Muscle layer of colon (tissue), 2 donors: ENCODE data around the gene TPRX2.
"Not testable (repeated sequence)": the region's sequence is repeated elsewhere in the genome, so short reads cannot be mapped to it uniquely, and the experiment has no call there.

Experiments used
- H3K27ac ChIP-seq: one replicate; pipeline ENCODE4 v1.7.0; 2013; ENCODE audit warnings: low read depth, mild to moderate bottlenecking, low read length, moderate library complexity
- H3K27me3 ChIP-seq, 2 donors: one replicate each; pipeline ENCODE4 v1.7.0; 2013; ENCODE audit warnings: low read length in 2 of 2, mild to moderate bottlenecking in 2 of 2; ENCODE audit not compliant: insufficient read depth in 2 of 2, control insufficient read depth in 1 of 2
- H3K36me3 ChIP-seq: one replicate; pipeline ENCODE4 v1.7.0; 2013; ENCODE audit warnings: mild to moderate bottlenecking, low read length; ENCODE audit not compliant: insufficient read depth
- H3K4me1 ChIP-seq: one replicate; pipeline ENCODE4 v1.7.0; 2013; ENCODE audit warnings: mild to moderate bottlenecking, low read length; ENCODE audit not compliant: insufficient read depth
- H3K4me3 ChIP-seq, 2 donors: one replicate each; pipeline ENCODE4 v1.7.0; 2013; ENCODE audit warnings: low read length in 2 of 2, low read depth in 1 of 2, mild to moderate bottlenecking in 1 of 2, moderate library complexity in 1 of 2
- H3K9ac ChIP-seq: one replicate; pipeline ENCODE4 v1.7.0; 2013; ENCODE audit warnings: low read length
- H3K9me3 ChIP-seq: one replicate; pipeline ENCODE4 v1.7.0; 2013; ENCODE audit warnings: mild to moderate bottlenecking, low read length
- donor health status: abdominal sarcoma.
- donor health status: Adenocarcinoma of cecum.

Gene TPRX2

DNA sequence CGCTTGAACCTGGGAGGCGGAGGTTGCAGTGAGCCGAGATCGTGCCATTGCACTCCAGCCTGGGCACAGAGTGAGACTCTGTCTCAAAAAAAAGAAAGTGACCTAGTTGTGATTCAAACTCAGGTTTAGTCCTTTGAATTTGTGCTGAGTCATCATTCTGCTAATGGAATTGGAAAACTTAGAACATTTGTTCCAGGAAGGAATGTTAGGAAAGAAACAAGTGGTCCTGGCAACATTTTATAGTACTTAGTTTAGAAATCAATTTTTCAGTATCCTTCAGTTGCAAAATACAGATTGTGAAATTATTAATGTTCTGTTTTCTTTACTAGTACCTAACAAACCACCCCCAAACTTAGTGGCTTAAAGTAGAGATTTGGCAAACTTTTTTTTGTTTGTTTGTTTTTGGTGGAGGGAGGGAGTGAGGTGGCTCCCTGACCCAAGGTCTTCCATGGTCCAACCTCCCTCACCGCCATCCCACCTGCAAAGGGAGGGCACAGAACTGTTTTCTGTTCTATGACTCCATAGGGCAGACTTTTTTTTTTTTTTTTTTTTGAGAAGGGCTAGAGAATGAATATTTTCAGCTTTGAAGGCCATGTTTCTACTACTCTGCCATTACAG, 36.2 kb downstream of the TPRX2 start:
- Histone ChIP-seq H3K27ac (no peak overlapping the region), H3K9me3 (peaks cover 3% of the 10 kb centered on the region), H3K4me3 (no peak overlapping the region), H3K4me1 (no peaks in the 10 kb centered on the region), H3K9ac (no peak overlapping the region), H3K36me3 (no peaks in the 10 kb centered on the region), H3K27me3 (no peaks in the 10 kb centered on the region)

DNA sequence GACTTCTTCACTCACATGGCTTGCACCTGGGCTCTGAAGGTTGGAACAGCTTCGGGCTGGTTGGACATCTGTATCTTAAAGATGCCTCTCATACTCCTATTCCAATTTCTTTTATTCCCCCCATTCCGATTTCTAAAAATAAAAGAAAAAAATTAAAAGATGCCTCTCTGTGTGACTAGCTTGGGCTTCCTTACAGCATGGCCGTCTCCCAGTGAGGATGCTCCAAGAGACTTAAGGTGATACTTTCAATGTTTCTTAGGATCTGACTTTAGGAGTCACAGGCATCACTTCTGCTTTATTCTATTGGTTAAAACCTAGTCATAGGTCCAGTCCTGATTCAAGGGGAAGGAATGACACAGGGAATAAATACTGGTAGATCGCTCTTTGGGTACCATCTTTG, 37.0 kb downstream of the TPRX2 start:
- Histone ChIP-seq H3K27ac (no peak overlapping the region), H3K36me3 (no peaks in the 10 kb centered on the region), H3K9me3 (peaks cover 3% of the 10 kb centered on the region), H3K9ac (no peak overlapping the region), H3K4me3 (no peak overlapping the region), H3K27me3 (no peaks in the 10 kb centered on the region), H3K4me1 (no peaks in the 10 kb centered on the region)

DNA sequence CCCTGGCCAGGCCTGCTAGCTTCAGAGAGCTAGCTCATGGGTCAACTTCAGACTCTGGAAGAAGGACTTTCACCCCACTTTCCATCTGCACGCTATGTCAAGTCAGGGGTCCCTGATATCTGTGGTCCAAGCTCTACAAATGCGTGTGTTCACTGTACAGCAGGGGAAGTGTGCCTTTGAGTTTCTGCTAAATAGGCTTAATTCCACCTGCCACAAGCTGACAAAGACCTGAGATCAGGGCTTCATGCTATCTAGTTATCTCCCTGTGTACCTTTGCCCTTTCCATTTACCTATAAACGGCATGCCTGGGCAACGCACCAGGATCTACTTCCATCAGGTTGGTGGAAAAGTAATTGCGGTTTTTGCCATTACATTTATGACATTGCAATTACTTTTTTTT, 37.7 kb downstream of the TPRX2 start:
- H3K27ac ChIP-seq = no peak overlapping the region
- no peak overlapping the region for H3K9ac ChIP-seq
- H3K9me3 ChIP-seq = peaks cover 3% of the 10 kb centered on the region
- no peaks in the 10 kb centered on the region for H3K4me1 ChIP-seq
- H3K4me3 ChIP-seq = no peak overlapping the region
- H3K27me3 ChIP-seq = no peaks in the 10 kb centered on the region
- H3K36me3 ChIP-seq = no peaks in the 10 kb centered on the region

DNA sequence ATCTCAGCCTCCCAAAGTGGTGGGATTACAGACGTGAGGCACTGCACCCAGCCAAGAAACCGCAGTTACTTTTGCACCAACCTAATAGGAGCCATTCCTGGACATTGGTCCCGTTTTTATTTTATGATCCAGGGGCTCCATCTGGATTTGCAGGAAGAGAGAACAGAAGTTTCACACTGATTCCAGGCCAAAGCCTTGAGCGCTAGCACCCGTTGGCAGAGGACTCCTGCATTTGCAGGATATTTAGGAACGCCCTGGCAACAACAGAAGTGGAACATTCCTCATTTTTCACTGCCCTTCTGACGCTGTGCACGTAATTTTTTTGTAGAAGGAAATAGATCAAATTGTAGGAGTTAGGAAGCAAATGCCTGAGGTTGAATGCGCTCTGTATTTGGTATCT, 38.8 kb downstream of the TPRX2 start:
- Histone ChIP-seq H3K27ac (no peak overlapping the region), H3K4me3 (no peak overlapping the region), H3K9me3 (peaks cover 3% of the 10 kb centered on the region), H3K36me3 (no peaks in the 10 kb centered on the region), H3K27me3 (no peaks in the 10 kb centered on the region), H3K4me1 (no peaks in the 10 kb centered on the region), H3K9ac (no peak overlapping the region)

DNA sequence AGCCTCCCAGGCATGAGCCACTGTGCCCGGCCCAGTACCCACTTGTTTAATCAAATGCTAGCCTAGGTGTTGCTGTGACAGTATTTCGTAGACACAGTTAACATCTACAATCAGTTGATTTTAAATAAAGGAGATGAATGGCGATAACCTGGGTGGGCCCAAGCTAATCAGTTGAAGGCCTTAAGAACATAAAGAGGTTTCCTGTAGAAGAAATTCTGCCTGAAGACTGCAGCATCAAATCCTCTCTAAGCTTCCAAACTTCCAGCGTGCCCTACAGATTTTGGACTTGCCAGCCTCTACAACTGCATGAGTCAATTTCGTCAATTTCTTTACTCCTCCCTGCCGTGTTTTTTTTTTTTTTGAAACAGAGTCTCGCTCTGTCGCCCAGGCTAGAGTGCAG, 40.3 kb downstream of the TPRX2 start:
- Histone ChIP-seq H3K27ac (no peak overlapping the region), H3K9me3 (peaks cover 3% of the 10 kb centered on the region), H3K36me3 (no peaks in the 10 kb centered on the region), H3K9ac (no peak overlapping the region), H3K27me3 (no peaks in the 10 kb centered on the region), H3K4me3 (no peak overlapping the region), H3K4me1 (no peaks in the 10 kb centered on the region)

DNA sequence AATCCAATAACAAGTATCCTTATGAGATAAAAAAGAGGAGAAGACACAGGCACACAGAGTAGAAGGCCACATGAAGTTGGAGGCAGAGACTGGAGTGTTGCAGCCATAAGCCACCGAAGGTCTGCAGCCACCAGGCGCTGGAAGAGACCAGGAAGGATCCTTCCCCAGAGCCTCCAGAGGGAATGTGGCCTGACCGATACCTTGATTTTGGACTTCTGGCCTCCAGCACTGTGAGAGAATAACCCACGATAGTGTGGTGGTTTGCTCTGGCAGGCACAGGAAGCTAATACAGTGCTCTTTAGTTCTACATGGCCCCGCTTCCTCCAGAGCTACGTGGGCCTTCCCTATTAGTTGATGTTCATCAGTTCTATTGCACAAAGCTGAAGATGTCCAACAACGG, 42.3 kb downstream of the TPRX2 start:
- H3K36me3 ChIP-seq = no peaks in the 10 kb centered on the region
- no peak overlapping the region for H3K4me3 ChIP-seq

DNA sequence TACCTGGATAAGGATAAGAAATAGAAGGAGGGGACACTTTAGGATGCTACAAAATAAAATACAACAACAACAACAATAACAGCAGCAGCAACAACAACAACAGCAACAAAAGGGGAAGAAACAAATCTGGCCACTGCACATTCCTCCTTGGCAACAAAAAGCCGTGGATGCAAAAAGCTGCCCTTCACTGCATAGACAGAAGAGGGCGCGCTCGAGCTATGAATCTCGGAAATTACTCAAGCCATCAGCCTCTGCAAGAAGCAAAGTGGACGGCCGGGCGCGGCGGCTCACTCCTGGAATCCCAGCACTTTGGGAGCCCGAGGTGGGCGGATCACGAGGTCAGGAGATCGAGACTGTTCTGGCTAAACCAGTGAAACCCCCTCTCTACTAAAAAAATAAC, 50.3 kb downstream of the TPRX2 start:
- H3K4me3 ChIP-seq, H3K9me3 ChIP-seq, H3K36me3 ChIP-seq, H3K9ac ChIP-seq, H3K27ac ChIP-seq, H3K4me1 ChIP-seq, H3K27me3 ChIP-seq: not testable (repeated sequence)

More for the DNA sequence above, 42.3 kb downstream of the TPRX2 start:
- no peak overlapping the region for H3K9ac ChIP-seq
- H3K4me1 ChIP-seq = no peaks in the 10 kb centered on the region
- no peak overlapping the region for H3K27ac ChIP-seq
- H3K9me3 ChIP-seq = peaks cover 2% of the 10 kb centered on the region
- H3K27me3 ChIP-seq = no peaks in the 10 kb centered on the region

DNA sequence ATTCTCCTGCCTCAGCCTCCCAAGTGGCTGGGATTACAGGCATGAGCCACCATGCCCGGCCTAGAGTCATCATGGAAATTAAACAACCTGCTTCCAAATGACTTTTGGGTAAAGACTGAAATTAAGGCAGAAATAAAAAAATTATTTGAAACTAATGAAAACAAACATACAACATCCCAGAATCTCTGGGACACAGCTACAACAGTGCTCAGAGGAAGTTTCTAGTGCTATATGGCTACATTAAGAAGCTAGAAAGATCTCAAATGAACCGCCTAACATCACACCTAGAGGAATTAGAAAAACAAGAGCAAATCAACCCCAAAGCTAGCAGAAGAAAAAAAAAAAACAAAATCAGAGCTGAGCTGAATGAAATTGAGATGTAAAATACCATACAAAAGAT, 51.2 kb downstream of the TPRX2 start:
- H3K4me3 ChIP-seq, H3K27ac ChIP-seq, H3K4me1 ChIP-seq, H3K9ac ChIP-seq, H3K9me3 ChIP-seq, H3K36me3 ChIP-seq, H3K27me3 ChIP-seq: not testable (repeated sequence)
